Right atrium auricular region (tissue), 2 donors: ENCODE results near the gene ZNF827. TPM values are rescaled to one million over a fixed set of nuclear protein-coding genes. Genes with fewer than 3 reads are reported as not detected.

Experiments used
- DNase-seq: peaks from one replicate; pipeline ENCODE4 v3.0.0-alpha.2; 2019; ENCODE audit warnings: low spot score
- H3K27ac ChIP-seq, 2 donors: fragments of 200-600 bp; sonication (generic); 1 replicate in 1 of 2; 2 replicates in 1 of 2; pipeline ENCODE4 v1.5.1; 2016 to 2019
- H3K27me3 ChIP-seq, 2 donors: fragments of 200-600 bp; sonication (generic); one replicate each; pipeline versions ENCODE4 v1.5.1 to v1.6.0; 2017 to 2019
- H3K36me3 ChIP-seq: fragments of 200-600 bp; sonication (generic); one replicate; pipeline ENCODE4 v1.5.1; 2016
- H3K4me1 ChIP-seq, 2 donors: fragments of 200-600 bp; sonication (generic); one replicate each; pipeline versions ENCODE4 v1.5.1 to v1.6.0; 2017 to 2019
- H3K4me3 ChIP-seq, 2 donors: fragments of 200-600 bp; sonication (generic); 1 replicate in 1 of 2; 2 replicates in 1 of 2; pipeline ENCODE4 v1.5.1; 2017 to 2019; ENCODE audit warnings: mild to moderate bottlenecking in 1 of 2, moderate library complexity in 1 of 2
- H3K9me3 ChIP-seq, 2 donors: fragments of 200-600 bp; sonication (generic); one replicate each; pipeline ENCODE4 v1.5.1; 2019
- total RNA-seq, 2 donors: library from RNA; depleted of rRNA; stranded (reverse); fragments of >200 nt; gene quantifications; one replicate each; pipeline ENCODE4 v1.1.0, GENCODE V29; 2016
- TF ChIP-seq, protein P1 (sequence below), 2 donors: fragments of 200-600 bp; sonication (generic); IDR thresholded peaks; one replicate each; pipeline ENCODE4 v1.5.1; 2019; ENCODE audit warnings: antibody characterized with exemption in 2 of 2

Gene ZNF827
- total RNA-seq, 2 donors from 2014 or later = 8.5 to 16.9 TPM

DNA sequence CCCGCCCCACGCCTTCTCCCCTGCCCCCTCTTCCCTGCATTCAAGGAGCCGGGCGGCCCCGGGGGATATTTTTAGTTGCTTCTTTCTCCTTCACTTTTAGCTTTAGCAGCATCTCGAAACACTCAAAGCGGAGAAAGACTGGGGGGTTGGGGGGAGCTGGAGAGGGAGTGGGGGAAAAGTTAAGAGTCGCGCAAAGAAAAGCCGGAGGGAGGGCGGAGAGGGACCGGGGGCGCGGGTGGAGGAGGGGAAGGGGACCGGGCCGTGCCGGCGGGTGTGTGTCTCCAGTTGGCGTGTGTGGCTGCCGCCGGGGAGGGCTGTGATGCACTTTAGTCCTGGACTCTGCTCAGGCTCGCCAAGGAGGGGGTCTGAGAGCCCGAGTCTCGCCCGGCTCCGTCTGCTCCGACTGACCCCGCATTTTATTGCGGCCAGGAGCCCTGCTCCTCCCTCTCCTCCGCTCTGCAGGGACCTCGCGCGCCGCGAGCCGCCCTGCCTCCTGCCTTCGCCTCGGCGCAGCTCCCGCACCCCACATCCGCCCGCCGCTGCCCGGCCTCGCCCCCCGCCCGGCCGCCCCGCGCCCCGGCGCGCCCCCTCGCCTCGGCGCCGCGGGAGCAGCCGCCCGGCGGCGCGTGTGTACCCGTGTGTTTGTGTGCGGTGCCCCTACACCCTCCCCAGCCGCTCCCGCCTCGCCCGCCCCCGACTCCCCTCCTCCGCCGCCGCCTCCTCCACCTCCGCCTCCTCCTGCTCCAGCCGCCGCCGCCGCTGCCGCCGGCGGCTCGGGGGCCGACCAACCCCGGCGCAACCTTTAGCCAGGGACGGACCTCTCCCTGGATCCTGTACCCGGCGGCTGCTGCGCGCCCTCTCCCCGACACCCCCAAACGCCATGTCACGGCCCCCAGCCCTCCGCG lies 1.4 kb downstream of the ZNF827 start:
- peaks cover 0 to 28% of the 10 kb centered on the region in 2 donors for H3K4me1 ChIP-seq
- H3K36me3 ChIP-seq = no peaks in the 10 kb centered on the region
- peak overlapping the region; percentile 93 to 96 for H3K27ac ChIP-seq
- no peak for DNase-seq
- peak overlapping the region; percentile 86 to 87 for H3K4me3 ChIP-seq
- H3K27me3 ChIP-seq = no peaks in the 10 kb centered on the region
- no peaks in the 10 kb centered on the region for H3K9me3 ChIP-seq
- TF ChIP-seq, protein P1, sequence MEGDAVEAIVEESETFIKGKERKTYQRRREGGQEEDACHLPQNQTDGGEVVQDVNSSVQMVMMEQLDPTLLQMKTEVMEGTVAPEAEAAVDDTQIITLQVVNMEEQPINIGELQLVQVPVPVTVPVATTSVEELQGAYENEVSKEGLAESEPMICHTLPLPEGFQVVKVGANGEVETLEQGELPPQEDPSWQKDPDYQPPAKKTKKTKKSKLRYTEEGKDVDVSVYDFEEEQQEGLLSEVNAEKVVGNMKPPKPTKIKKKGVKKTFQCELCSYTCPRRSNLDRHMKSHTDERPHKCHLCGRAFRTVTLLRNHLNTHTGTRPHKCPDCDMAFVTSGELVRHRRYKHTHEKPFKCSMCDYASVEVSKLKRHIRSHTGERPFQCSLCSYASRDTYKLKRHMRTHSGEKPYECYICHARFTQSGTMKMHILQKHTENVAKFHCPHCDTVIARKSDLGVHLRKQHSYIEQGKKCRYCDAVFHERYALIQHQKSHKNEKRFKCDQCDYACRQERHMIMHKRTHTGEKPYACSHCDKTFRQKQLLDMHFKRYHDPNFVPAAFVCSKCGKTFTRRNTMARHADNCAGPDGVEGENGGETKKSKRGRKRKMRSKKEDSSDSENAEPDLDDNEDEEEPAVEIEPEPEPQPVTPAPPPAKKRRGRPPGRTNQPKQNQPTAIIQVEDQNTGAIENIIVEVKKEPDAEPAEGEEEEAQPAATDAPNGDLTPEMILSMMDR (IDR thresholded peaks at IDR 0.05) = no peak

DNA sequence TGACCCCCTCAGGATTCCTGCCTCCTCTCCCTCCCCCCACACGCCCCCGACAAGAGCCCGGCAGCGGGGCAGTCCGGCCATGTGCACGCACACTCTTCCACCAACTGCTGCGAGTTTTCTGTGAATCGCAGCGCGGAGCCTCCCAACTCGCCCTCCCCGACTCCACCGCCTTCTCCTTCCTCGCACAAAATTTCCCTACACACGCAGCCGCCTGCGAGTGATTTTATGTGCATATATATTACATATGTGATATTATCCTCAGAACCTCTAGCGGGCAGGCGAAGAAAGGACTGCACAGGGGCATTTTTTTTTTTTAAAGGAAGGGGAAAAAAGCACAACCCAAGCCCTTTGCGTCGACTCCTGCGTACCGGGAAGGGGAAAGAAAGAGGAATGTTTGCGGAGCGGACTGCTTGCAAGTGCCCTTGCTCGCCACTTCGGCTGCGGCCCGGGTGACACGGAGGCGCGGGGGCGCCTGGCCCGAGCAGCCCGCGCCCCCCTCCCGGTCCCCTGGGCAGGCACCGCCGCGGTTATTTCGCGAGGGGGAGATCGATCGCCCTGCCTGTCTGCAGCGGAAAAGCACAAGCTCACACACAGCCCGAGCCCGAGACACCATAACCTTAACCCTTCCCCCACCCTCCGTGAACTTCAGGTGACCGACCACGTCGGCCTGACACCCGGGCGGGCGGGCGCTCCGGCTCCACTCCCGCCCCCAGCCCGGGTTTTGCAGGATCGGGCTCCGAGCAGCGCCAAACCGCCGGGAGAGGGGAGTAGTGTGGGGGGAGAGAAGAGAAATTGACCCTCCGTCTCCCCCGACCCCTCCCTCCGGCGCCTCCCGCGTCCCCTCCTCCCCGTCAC lies 2.3 kb downstream of the ZNF827 start:
- H3K4me1 ChIP-seq = peaks cover 0 to 28% of the 10 kb centered on the region in 2 donors
- TF ChIP-seq, protein P1 (IDR thresholded peaks at IDR 0.05) = peak in 1 of 2 donors; percentile 43
- H3K36me3 ChIP-seq = no peaks in the 10 kb centered on the region
- H3K9me3 ChIP-seq = no peaks in the 10 kb centered on the region
- peak overlapping the region; percentile 86 to 87 for H3K4me3 ChIP-seq
- no peaks in the 10 kb centered on the region for H3K27me3 ChIP-seq
- peak overlapping the region; percentile 93 to 96 for H3K27ac ChIP-seq
- no peak for DNase-seq

DNA sequence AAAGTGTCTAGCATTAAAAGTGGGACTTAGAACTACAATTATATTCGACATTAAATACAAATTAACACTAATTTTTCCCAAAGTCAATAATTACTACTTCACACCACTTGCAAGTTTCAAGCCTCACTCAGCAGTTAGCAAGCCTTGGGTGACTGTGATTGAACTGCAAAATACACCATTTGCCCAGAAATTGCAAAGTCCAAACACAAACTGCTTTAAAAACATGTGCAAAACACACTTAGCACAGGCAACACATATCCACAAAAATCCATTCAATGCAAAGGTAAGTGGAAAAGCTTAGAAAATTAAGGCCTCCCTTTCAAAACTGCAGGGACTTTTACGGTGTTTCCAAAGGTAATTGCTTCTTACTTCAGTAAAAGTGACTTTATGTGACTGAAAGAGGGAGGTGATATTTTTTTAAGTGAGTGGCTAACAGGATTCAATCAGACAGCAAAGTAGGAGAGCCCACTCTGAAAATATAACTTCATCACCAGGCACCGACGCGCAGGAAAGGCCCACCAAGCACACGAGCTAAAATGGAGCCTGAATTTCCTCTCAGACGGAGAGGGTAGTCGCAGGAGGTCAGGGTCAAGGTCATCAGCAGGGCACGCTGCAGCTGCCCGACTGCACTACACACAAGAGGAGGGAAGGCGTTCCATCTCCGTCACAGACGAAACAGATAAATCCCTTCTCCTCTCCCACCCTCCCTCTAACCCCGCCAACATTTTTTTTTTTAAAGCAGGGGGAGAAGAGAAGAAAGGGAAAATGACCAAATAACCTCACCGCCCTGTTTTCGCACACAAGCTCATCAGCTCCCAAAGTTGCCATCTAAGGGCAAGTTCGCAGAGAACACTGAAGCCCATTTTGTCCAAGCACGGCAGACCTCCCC lies 3.1 kb downstream of the ZNF827 start:
- Histone ChIP-seq H3K4me1 (peaks cover 0 to 36% of the 10 kb centered on the region in 2 donors), H3K27me3 (no peaks in the 10 kb centered on the region), H3K36me3 (no peaks in the 10 kb centered on the region), H3K4me3 (peak overlapping the region; percentile 86 to 87), H3K9me3 (no peaks in the 10 kb centered on the region), H3K27ac (peak overlapping the region; percentile 93 to 96)
- DNase-seq = no peak
- TF ChIP-seq, protein P1 (IDR thresholded peaks at IDR 0.05) = no peak

DNA sequence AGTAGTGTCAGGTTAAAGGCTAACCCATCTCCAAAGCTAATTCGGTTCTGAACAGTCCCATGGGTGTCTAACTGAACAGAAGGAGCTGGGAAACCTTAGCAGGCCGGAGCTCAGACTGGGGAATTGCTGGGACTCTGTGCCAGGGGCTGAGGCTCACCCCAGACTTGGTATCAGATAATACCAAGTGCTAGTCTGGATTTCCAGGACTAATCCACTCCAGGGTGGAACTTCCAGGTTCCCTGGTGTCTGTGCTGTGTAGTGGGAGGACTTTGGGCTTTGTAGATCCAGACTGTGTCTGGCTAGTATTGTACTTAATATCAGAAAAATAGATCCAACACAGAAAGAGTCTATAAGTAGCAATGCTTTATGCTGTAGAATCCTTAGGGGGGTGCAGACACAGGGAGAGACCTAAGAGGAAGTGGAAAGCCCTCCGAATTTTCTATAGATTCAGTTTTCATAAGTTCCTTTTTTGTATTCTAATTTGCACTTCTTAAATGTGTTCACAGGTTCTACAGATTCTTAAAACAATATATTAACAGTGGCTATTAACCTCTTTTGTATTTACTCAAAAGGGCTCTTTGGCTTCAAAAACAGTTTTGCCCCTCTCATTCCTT lies 4.1 kb downstream of the ZNF827 start:
- H3K27me3 ChIP-seq = no peaks in the 10 kb centered on the region
- DNase-seq = no peak
- no peaks in the 10 kb centered on the region for H3K36me3 ChIP-seq
- peak overlapping the region; percentile 27 to 96 for H3K27ac ChIP-seq
- no peaks in the 10 kb centered on the region for H3K9me3 ChIP-seq
- no peak overlapping the region for H3K4me3 ChIP-seq
- TF ChIP-seq, protein P1 (IDR thresholded peaks at IDR 0.05) = no peak
- H3K4me1 ChIP-seq = peaks cover 0 to 41% of the 10 kb centered on the region in 2 donors

DNA sequence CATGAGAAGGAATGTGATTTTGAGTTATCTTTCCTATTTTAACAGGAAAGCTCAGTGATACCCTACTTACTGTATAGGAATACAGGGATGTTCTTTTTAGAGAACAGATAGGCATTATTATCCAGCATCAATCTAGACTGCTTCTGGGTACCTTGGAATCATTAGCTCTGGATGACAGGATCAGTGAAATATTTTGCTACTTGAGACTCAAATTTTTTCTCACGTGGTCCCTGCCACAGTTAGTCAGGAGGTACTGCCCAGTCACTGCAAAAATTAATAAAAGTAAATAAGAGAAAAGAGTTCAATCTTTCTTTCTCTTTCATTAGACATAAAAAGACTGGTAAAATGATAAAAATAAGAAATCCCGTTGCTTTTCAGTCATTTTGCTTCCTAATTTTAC lies 5.5 kb downstream of the ZNF827 start:
- DNase-seq = no peak
- H3K27ac ChIP-seq = no peak overlapping the region
- no peaks in the 10 kb centered on the region for H3K9me3 ChIP-seq

More for the DNA sequence above, 5.5 kb downstream of the ZNF827 start:
- no peak overlapping the region for H3K4me3 ChIP-seq
- TF ChIP-seq, protein P1 (IDR thresholded peaks at IDR 0.05) = no peak
- H3K36me3 ChIP-seq = no peaks in the 10 kb centered on the region
- H3K4me1 ChIP-seq = peaks cover 0 to 37% of the 10 kb centered on the region in 2 donors
- H3K27me3 ChIP-seq = no peaks in the 10 kb centered on the region
